GM21723 (cell line): ENCODE data around the gene B3GALNT1.
A peak's percentile ranks its signal among the peaks of the same experiment; 100 is the strongest.

Source experiments
- ATAC-seq: cut with Tn5 transposase; IDR thresholded peaks from one replicate; pipeline ENCODE4 v1.9.1; 2021; ENCODE audit warnings: mild to moderate bottlenecking, moderate library complexity; ENCODE audit not compliant: unreplicated experiment

B3GALNT1 gene

GRCh38 chr3:161082063-161082462, 23.1 kb downstream of the B3GALNT1 start:
- peak; percentile 38 for ATAC-seq

GRCh38 chr3:161081633-161082032, 23.5 kb downstream of the B3GALNT1 start:
- peak; percentile 93 for ATAC-seq

- ATAC-seq = no peak
These were observed 32.0 kb downstream of the B3GALNT1 start for GRCh38 chr3:161073181-161073580.

GRCh38 chr3:161072751-161073150, 32.4 kb downstream of the B3GALNT1 start:
- no peak for ATAC-seq

- ATAC-seq = no peak
These were observed 32.9 kb downstream of the B3GALNT1 start for GRCh38 chr3:161072211-161072621.

- ATAC-seq = no peak
These were observed 34.0 kb downstream of the B3GALNT1 start for GRCh38 chr3:161070980-161071663.

GRCh38 chr3:161070252-161070930, 34.8 kb downstream of the B3GALNT1 start:
- no peak for ATAC-seq

GRCh38 chr3:161069511-161070251, 35.5 kb downstream of the B3GALNT1 start:
- peak; percentile 97 for ATAC-seq

GRCh38 chr3:161067335-161067734, 37.8 kb downstream of the B3GALNT1 start:
- no peak for ATAC-seq

GRCh38 chr3:161066930-161067329, 38.2 kb downstream of the B3GALNT1 start:
- ATAC-seq = no peak

GRCh38 chr3:161064413-161064812, 40.7 kb downstream of the B3GALNT1 start:
- ATAC-seq = no peak

GRCh38 chr3:161054860-161055604, 50.1 kb downstream of the B3GALNT1 start:
- ATAC-seq = no peak

GRCh38 chr3:161051856-161052255, 53.3 kb downstream of the B3GALNT1 start:
- ATAC-seq = no peak

GRCh38 chr3:161050935-161051334, 54.2 kb downstream of the B3GALNT1 start:
- peak; percentile 76 for ATAC-seq

- no peak for ATAC-seq
These were observed 55.4 kb downstream of the B3GALNT1 start for GRCh38 chr3:161049683-161050248.

GRCh38 chr3:161043336-161044035, 61.7 kb downstream of the B3GALNT1 start:
- peak; percentile 88 for ATAC-seq

- peak; percentile 56 for ATAC-seq
These were observed 63.1 kb downstream of the B3GALNT1 start for GRCh38 chr3:161042023-161042501.

GRCh38 chr3:161038725-161039124, 66.4 kb downstream of the B3GALNT1 start:
- ATAC-seq = no peak

- ATAC-seq = no peak
These were observed 69.4 kb downstream of the B3GALNT1 start for GRCh38 chr3:161035711-161036110.
